Immature natural killer cell (primary cell): ENCODE measurements around the gene MINK1. TPM values are rescaled to one million over a fixed set of nuclear protein-coding genes. Genes with fewer than 3 reads are reported as not detected.
A peak's percentile ranks its signal among the peaks of the same experiment; 100 is the strongest.
"Not testable (repeated sequence)": the region's sequence is repeated elsewhere in the genome, so short reads cannot be mapped to it uniquely, and the experiment has no call there.

ENCODE experiments used
- DNase-seq, 3 donors: peaks; one replicate each; pipeline ENCODE4 v3.0.0; 2022; ENCODE audit warnings: mixed read lengths in 1 of 3
- H3K27ac Mint-ChIP-seq, 6 donors: one replicate each; pipeline ENCODE4 v1.8.0; 2020; ENCODE audit warnings: mixed read lengths in 6 of 6, mild to moderate bottlenecking in 5 of 6, inconsistent platforms in 4 of 6, moderate library complexity in 3 of 6
- H3K27me3 Mint-ChIP-seq, 3 donors: one replicate each; pipeline ENCODE4 v1.8.0; 2020 to 2021; ENCODE audit warnings: low read depth in 3 of 3, mild to moderate bottlenecking in 3 of 3, mixed read lengths in 3 of 3, moderate library complexity in 3 of 3, inconsistent platforms in 1 of 3
- H3K36me3 Mint-ChIP-seq, 3 donors: one replicate each; pipeline ENCODE4 v1.8.0; 2020; ENCODE audit warnings: mixed read lengths in 3 of 3, inconsistent platforms in 2 of 3, mild to moderate bottlenecking in 2 of 3
- H3K4me1 Mint-ChIP-seq, 2 donors: one replicate each; pipeline ENCODE4 v1.8.0; 2020; ENCODE audit warnings: inconsistent platforms in 2 of 2, mild to moderate bottlenecking in 2 of 2, mixed read lengths in 2 of 2, moderate library complexity in 1 of 2
- H3K4me3 Mint-ChIP-seq, 5 donors: one replicate each; pipeline ENCODE4 v1.8.0; 2020; ENCODE audit warnings: mild to moderate bottlenecking in 5 of 5, mixed read lengths in 5 of 5, inconsistent platforms in 3 of 5, moderate library complexity in 3 of 5
- H3K9me3 Mint-ChIP-seq, 6 donors: one replicate each; pipeline ENCODE4 v1.8.0; 2020; ENCODE audit warnings: mild to moderate bottlenecking in 6 of 6, mixed read lengths in 6 of 6, inconsistent platforms in 4 of 6, moderate library complexity in 3 of 6
- polyA plus RNA-seq, 3 donors: library from polyadenylated mRNA; unstranded; fragments of 300-500 nt; fragmentation: Illumina TruSeq; gene quantifications; one replicate each; pipeline ENCODE4 v1.2.3, GENCODE V29; 2021

Gene MINK1
- polyA plus RNA-seq, 3 donors from 2014 or later, result 2.0 to 13.5 (median 3.8) TPM

- H3K36me3 Mint-ChIP-seq, H3K9me3 Mint-ChIP-seq, DNase-seq: not testable (repeated sequence)
- Mint-ChIP-seq H3K27me3 (peaks cover 9 to 16% (median 13%) of the 10 kb centered on the region in 3 donors), H3K4me3 (peak overlapping the region in 1 of 5 donors; percentile 22), H3K27ac (peak overlapping the region in 1 of 6 donors; percentile 31), H3K4me1 (peaks cover 20 to 21% of the 10 kb centered on the region in 2 donors)
Measured at GRCh38 chr17:4906642-4907041, 73.5 kb downstream of the MINK1 start.

- Mint-ChIP-seq H3K27ac (no peak overlapping the region), H3K4me3 (no peak overlapping the region), H3K36me3 (no peaks in the 10 kb centered on the region), H3K9me3 (no peaks in the 10 kb centered on the region), H3K4me1 (peaks cover 4 to 6% of the 10 kb centered on the region in 2 donors), H3K27me3 (peaks cover 1 to 6% (median 5%) of the 10 kb centered on the region in 3 donors)
- no peak for DNase-seq
Measured at GRCh38 chr17:4908301-4908700, 75.2 kb downstream of the MINK1 start.

GRCh38 chr17:4908711-4909496 is 75.8 kb downstream of the MINK1 start:
- Mint-ChIP-seq H3K4me3 (no peak overlapping the region), H3K27ac (no peak overlapping the region), H3K4me1 (peaks cover 0 to under 1% of the 10 kb centered on the region in 2 donors), H3K36me3 (no peaks in the 10 kb centered on the region), H3K9me3 (peaks cover 0 to 2% (median 0%) of the 10 kb centered on the region in 6 donors), H3K27me3 (peaks cover 1 to 3% (median 2%) of the 10 kb centered on the region in 3 donors)
- DNase-seq, result peak; percentile 75 to 80 (median 77)

GRCh38 chr17:4913994-4914393 is 80.9 kb downstream of the MINK1 start:
- no peak overlapping the region for H3K4me3 Mint-ChIP-seq

GRCh38 chr17:4914551-4914950 is 81.4 kb downstream of the MINK1 start:
- not testable (repeated sequence) for H3K36me3 Mint-ChIP-seq, H3K27me3 Mint-ChIP-seq, H3K4me1 Mint-ChIP-seq, H3K27ac Mint-ChIP-seq, H3K4me3 Mint-ChIP-seq, H3K9me3 Mint-ChIP-seq, DNase-seq

More at GRCh38 chr17:4913994-4914393, 80.9 kb downstream of the MINK1 start:
- Mint-ChIP-seq H3K27ac (no peak overlapping the region), H3K4me1 (no peaks in the 10 kb centered on the region), H3K36me3 (no peaks in the 10 kb centered on the region), H3K27me3 (peaks cover 0 to 2% (median 1%) of the 10 kb centered on the region in 3 donors), H3K9me3 (peaks cover 0 to 2% (median 0%) of the 10 kb centered on the region in 6 donors)
- DNase-seq, result no peak

GRCh38 chr17:4919511-4920047 is 86.4 kb downstream of the MINK1 start:
- Mint-ChIP-seq H3K9me3 (no peaks in the 10 kb centered on the region), H3K4me1 (no peaks in the 10 kb centered on the region), H3K27me3 (no peaks in the 10 kb centered on the region), H3K36me3 (peaks cover 0 to 3% (median 0%) of the 10 kb centered on the region in 3 donors), H3K4me3 (no peak overlapping the region), H3K27ac (no peak overlapping the region)
- no peak for DNase-seq

- H3K9me3 Mint-ChIP-seq, result no peaks in the 10 kb centered on the region
- H3K36me3 Mint-ChIP-seq, result peaks cover 0 to 5% (median 0%) of the 10 kb centered on the region in 3 donors
- H3K4me1 Mint-ChIP-seq, result no peaks in the 10 kb centered on the region
- no peak for DNase-seq
- no peak overlapping the region for H3K4me3 Mint-ChIP-seq
- H3K27me3 Mint-ChIP-seq, result no peaks in the 10 kb centered on the region
- H3K27ac Mint-ChIP-seq, result peak overlapping the region in 1 of 6 donors; percentile 17
Measured at GRCh38 chr17:4920351-4921048, 87.4 kb downstream of the MINK1 start.

GRCh38 chr17:4921320-4921719 is 88.2 kb downstream of the MINK1 start:
- H3K27me3 Mint-ChIP-seq, result no peaks in the 10 kb centered on the region
- H3K36me3 Mint-ChIP-seq, result peaks cover 0 to 5% (median 0%) of the 10 kb centered on the region in 3 donors
- no peak overlapping the region for H3K4me3 Mint-ChIP-seq
- DNase-seq, result no peak
- no peaks in the 10 kb centered on the region for H3K4me1 Mint-ChIP-seq
- no peak overlapping the region for H3K27ac Mint-ChIP-seq
- H3K9me3 Mint-ChIP-seq, result no peaks in the 10 kb centered on the region

GRCh38 chr17:4926577-4927335 is 93.6 kb downstream of the MINK1 start:
- H3K4me1 Mint-ChIP-seq, H3K9me3 Mint-ChIP-seq, H3K27me3 Mint-ChIP-seq, DNase-seq, H3K4me3 Mint-ChIP-seq: not testable (repeated sequence)
- peak overlapping the region in 1 of 6 donors; percentile 10 for H3K27ac Mint-ChIP-seq
- peaks cover 0 to 17% (median 10%) of the 10 kb centered on the region in 3 donors for H3K36me3 Mint-ChIP-seq

- no peak overlapping the region for H3K27ac Mint-ChIP-seq
- H3K9me3 Mint-ChIP-seq, result no peaks in the 10 kb centered on the region
- H3K4me3 Mint-ChIP-seq, result no peak overlapping the region
- H3K36me3 Mint-ChIP-seq, result peaks cover 0 to 21% (median 10%) of the 10 kb centered on the region in 3 donors
- H3K27me3 Mint-ChIP-seq, result peaks cover 3 to 5% (median 5%) of the 10 kb centered on the region in 3 donors
- peaks cover 13 to 14% of the 10 kb centered on the region in 2 donors for H3K4me1 Mint-ChIP-seq
- no peak for DNase-seq
Measured at GRCh38 chr17:4928881-4929280, 95.7 kb downstream of the MINK1 start.

GRCh38 chr17:4931963-4932362 is 98.8 kb downstream of the MINK1 start, which contains the start of gene GP1BA:
Gene GP1BA, plus strand, starts transcription at chr17:4932277. Its CDS starts 328 bp downstream, at chr17:4932605.
- Mint-ChIP-seq H3K27ac (peak within 1 kb of the TSS in 4 of 6 donors; percentile 7 to 63 (median 22)), H3K9me3 (no peaks in the 10 kb centered on the region)

GRCh38 chr17:4932756-4933155 is 99.6 kb downstream of the MINK1 start:
- no peaks in the 10 kb centered on the region for H3K9me3 Mint-ChIP-seq
- H3K4me1 Mint-ChIP-seq, result peaks cover 32 to 33% of the 10 kb centered on the region in 2 donors
- H3K27me3 Mint-ChIP-seq, result peaks cover 5 to 12% (median 10%) of the 10 kb centered on the region in 3 donors
- H3K4me3 Mint-ChIP-seq, result no peak overlapping the region
- H3K27ac Mint-ChIP-seq, result no peak overlapping the region
- no peak for DNase-seq
- peaks cover 0 to 23% (median 16%) of the 10 kb centered on the region in 3 donors for H3K36me3 Mint-ChIP-seq

More at GRCh38 chr17:4931963-4932362, 98.8 kb downstream of the MINK1 start, which contains the start of gene GP1BA:
- H3K4me3 Mint-ChIP-seq, result no peak within 1 kb of the TSS
- peaks cover 32 to 33% of the 10 kb centered on the region in 2 donors for H3K4me1 Mint-ChIP-seq
- H3K27me3 Mint-ChIP-seq, result peaks cover 5 to 12% (median 10%) of the 10 kb centered on the region in 3 donors
- peaks cover 0 to 16% (median 16%) of the 10 kb centered on the region in 3 donors for H3K36me3 Mint-ChIP-seq
- DNase-seq, result no peak

- peaks cover 6 to 12% (median 10%) of the 10 kb centered on the region in 3 donors for H3K27me3 Mint-ChIP-seq
- peaks cover 0 to 25% (median 16%) of the 10 kb centered on the region in 3 donors for H3K36me3 Mint-ChIP-seq
Measured at GRCh38 chr17:4933646-4934045, 100.5 kb downstream of the MINK1 start.

More at GRCh38 chr17:4933646-4934045, 100.5 kb downstream of the MINK1 start:
- Mint-ChIP-seq H3K9me3 (no peaks in the 10 kb centered on the region), H3K4me1 (peaks cover 39 to 40% of the 10 kb centered on the region in 2 donors), H3K27ac (peak overlapping the region in 4 of 6 donors; percentile 9 to 65 (median 44)), H3K4me3 (peak overlapping the region; percentile 54 to 79 (median 72))
- no peak for DNase-seq
